H9 (cell line): ENCODE measurements around the gene NADK. TPM values are rescaled to one million over a fixed set of nuclear protein-coding genes. Genes with fewer than 3 reads are reported as not detected.
A peak's percentile ranks its signal among the peaks of the same experiment; 100 is the strongest.

ENCODE experiments used
- DNase-seq: peaks from one replicate; pipeline ENCODE4 v3.0.0-alpha.2; 2017
- H2AFZ ChIP-seq: one replicate; pipeline ENCODE4 v1.6.1; 2013; ENCODE audit warnings: mild to moderate bottlenecking, low read length, control low read depth, moderate library complexity
- H2AK5ac ChIP-seq: 2 replicates; pipeline ENCODE4 v1.6.1; 2013; ENCODE audit warnings: low read length, control low read depth, mixed read lengths; ENCODE audit not compliant: insufficient read length
- H2BK120ac ChIP-seq: one replicate; pipeline ENCODE4 v1.6.1; 2013; ENCODE audit warnings: low read depth, mild to moderate bottlenecking, low read length, control low read depth, inconsistent platforms; ENCODE audit not compliant: poor library complexity, severe bottlenecking
- H2BK12ac ChIP-seq: 2 replicates; pipeline ENCODE4 v1.6.1; 2013; ENCODE audit warnings: low read length, control low read depth, mixed read lengths, low read depth; ENCODE audit not compliant: insufficient read length
- H2BK15ac ChIP-seq: 2 replicates; pipeline ENCODE4 v1.6.1; 2013; ENCODE audit warnings: low read depth, low read length, control low read depth
- H2BK20ac ChIP-seq: one replicate; pipeline ENCODE4 v1.6.1; 2013; ENCODE audit warnings: low read depth, mild to moderate bottlenecking, low read length, control low read depth, inconsistent platforms; ENCODE audit not compliant: poor library complexity, severe bottlenecking
- H2BK5ac ChIP-seq: 2 replicates; pipeline ENCODE4 v1.6.1; 2013; ENCODE audit warnings: low read length, control low read depth, mixed read lengths; ENCODE audit not compliant: insufficient read length
- H3K14ac ChIP-seq: 2 replicates; pipeline ENCODE4 v1.6.1; 2013; ENCODE audit warnings: low read length, control low read depth; ENCODE audit not compliant: insufficient read depth
- H3K18ac ChIP-seq: 2 replicates; pipeline ENCODE4 v1.6.1; 2013; ENCODE audit warnings: low read depth, mild to moderate bottlenecking, mixed read lengths, low read length, control low read depth; ENCODE audit not compliant: insufficient read length
- H3K23ac ChIP-seq: 2 replicates; pipeline ENCODE4 v1.6.1; 2013; ENCODE audit warnings: low read length, control low read depth, mixed read lengths, low read depth; ENCODE audit not compliant: insufficient read length
- H3K23me2 ChIP-seq: 2 replicates; pipeline ENCODE4 v1.6.1; 2013; ENCODE audit warnings: low read depth, mild to moderate bottlenecking, mixed read lengths, low read length, control low read depth; ENCODE audit not compliant: insufficient read length, poor library complexity, severe bottlenecking
- H3K27ac ChIP-seq: 2 replicates; pipeline ENCODE4 v1.5.1; 2013; ENCODE audit warnings: low read length, control low read depth, mixed read lengths, low read depth; ENCODE audit not compliant: insufficient read length
- H3K27me3 ChIP-seq: 2 replicates; pipeline ENCODE4 v1.6.1; 2013; ENCODE audit warnings: low read length, control low read depth, inconsistent platforms; ENCODE audit not compliant: insufficient read depth
- H3K4ac ChIP-seq: 2 replicates; pipeline ENCODE4 v1.6.1; 2013; ENCODE audit warnings: low read depth, mild to moderate bottlenecking, control low read depth, inconsistent platforms, low read length, moderate library complexity
- H3K4me1 ChIP-seq: 2 replicates; pipeline ENCODE4 v1.6.1; 2013; ENCODE audit warnings: low read length, control low read depth, inconsistent platforms; ENCODE audit not compliant: insufficient read depth
- H3K4me2 ChIP-seq: 2 replicates; pipeline ENCODE4 v1.6.1; 2013; ENCODE audit warnings: low read length, control low read depth, mixed read lengths; ENCODE audit not compliant: insufficient read length, insufficient read depth
- H3K56ac ChIP-seq: 2 replicates; pipeline ENCODE4 v1.6.1; 2013; ENCODE audit warnings: low read depth, mild to moderate bottlenecking, mixed read lengths, low read length, control low read depth; ENCODE audit not compliant: insufficient read length
- H3K79me1 ChIP-seq: 2 replicates; pipeline ENCODE4 v1.6.1; 2013; ENCODE audit warnings: low read depth, mild to moderate bottlenecking, moderate library complexity, low read length, control low read depth, inconsistent platforms; ENCODE audit not compliant: insufficient read depth, poor library complexity, severe bottlenecking
- H3K79me2 ChIP-seq: 2 replicates; pipeline ENCODE4 v1.6.1; 2013; ENCODE audit warnings: low read length, control low read depth, inconsistent platforms; ENCODE audit not compliant: insufficient read depth
- H3K9ac ChIP-seq: 2 replicates; pipeline ENCODE4 v1.6.1; 2013; ENCODE audit warnings: low read length, control low read depth, mixed read lengths; ENCODE audit not compliant: insufficient read length; ENCODE audit errors: extremely low read depth
- H3K9me3 ChIP-seq: one replicate; pipeline ENCODE4 v1.6.1; 2013; ENCODE audit warnings: low read depth, low read length, inconsistent platforms; ENCODE audit not compliant: control insufficient read depth
- H3T11ph ChIP-seq: one replicate; pipeline ENCODE4 v1.6.1; 2013; ENCODE audit warnings: mild to moderate bottlenecking, low read length, control low read depth, inconsistent platforms
- H4K20me1 ChIP-seq: one replicate; pipeline ENCODE4 v1.6.1; 2013; ENCODE audit not compliant: control insufficient read depth, insufficient read length, insufficient read depth
- H4K5ac ChIP-seq: 2 replicates; pipeline ENCODE4 v1.6.1; 2013; ENCODE audit warnings: low read depth, mild to moderate bottlenecking, mixed read lengths, low read length, control low read depth; ENCODE audit not compliant: insufficient read length
- H4K8ac ChIP-seq: replicated peaks from 2 replicates; pipeline ENCODE4 v1.6.1; 2013; ENCODE audit warnings: low read length, control low read depth, mixed read lengths, low read depth; ENCODE audit not compliant: insufficient read length
- H4K91ac ChIP-seq: 2 replicates; pipeline ENCODE4 v1.6.1; 2013; ENCODE audit warnings: low read depth, mild to moderate bottlenecking, moderate library complexity, mixed read lengths, low read length, control low read depth; ENCODE audit not compliant: insufficient read length
- H3K27ac Mint-ChIP-seq, 3 experiments: 2 replicates in 2 of 3; 3 replicates in 1 of 3; pipeline ENCODE4 v1.8.0; 2020 to 2021; ENCODE audit warnings: mixed read lengths in 3 of 3, mild to moderate bottlenecking in 1 of 3, moderate library complexity in 1 of 3
- H3K27me3 Mint-ChIP-seq: 2 replicates; pipeline ENCODE4 v1.8.0; 2021; ENCODE audit warnings: low read depth, mild to moderate bottlenecking, moderate library complexity, mixed read lengths
- H3K36me3 Mint-ChIP-seq, 3 experiments: 2 replicates in 2 of 3; 3 replicates in 1 of 3; pipeline ENCODE4 v1.8.0; 2020 to 2021; ENCODE audit warnings: low read depth in 3 of 3, mixed read lengths in 3 of 3; ENCODE audit not compliant: insufficient read depth in 1 of 3
- H3K4me1 Mint-ChIP-seq, 2 experiments: 2 replicates each; pipeline ENCODE4 v1.8.0; 2020; ENCODE audit warnings: mixed read lengths in 2 of 2
- H3K4me3 Mint-ChIP-seq, 2 experiments: 2 replicates in 1 of 2; 3 replicates in 1 of 2; pipeline ENCODE4 v1.8.0; 2020 to 2021; ENCODE audit warnings: mild to moderate bottlenecking in 2 of 2, mixed read lengths in 2 of 2, moderate library complexity in 1 of 2
- H3K9me3 Mint-ChIP-seq, 2 experiments: 2 replicates in 1 of 2; 3 replicates in 1 of 2; pipeline ENCODE4 v1.8.0; 2020; ENCODE audit warnings: mild to moderate bottlenecking in 2 of 2, mixed read lengths in 2 of 2, moderate library complexity in 1 of 2
- CTCF ChIP-seq: fragments of 200-600 bp; sonication (generic); conservative IDR thresholded peaks from 3 replicates; pipeline ENCODE4 v1.8.0; 2021; ENCODE audit warnings: antibody characterized with exemption, mild to moderate bottlenecking
- WGBS: extraction: QIAGEN DNeasy Blood & Tissue Kit; methylation state at CpG from one replicate; pipeline ENCODE4 v1.1.7; 2013; ENCODE audit warnings: missing lambda C conversion rate, low lambda C conversion rate, mixed read lengths; ENCODE audit not compliant: insufficient read length; ENCODE audit errors: extremely low coverage; 5-methylcytosine and 5-hydroxymethylcytosine counted together
- total RNA-seq: library from RNA; stranded (reverse); gene quantifications from 2 replicates; pipeline ENCODE4 v1.2.1, GENCODE V29; 2021

NADK gene
- total RNA-seq, 1 experiment from 2014 or later, result 105 TPM

GRCh38 chr1:1784933-1785332 is 6.7 kb upstream of the NADK start:
- no peak overlapping the region for H4K91ac ChIP-seq
- no peak overlapping the region for H2BK20ac ChIP-seq
- no peak overlapping the region for H3K27ac ChIP-seq
- Mint-ChIP-seq H3K36me3 (peaks cover 35 to 53% (median 49%) of the 10 kb centered on the region in 3 experiments; a peak in 6 of 7 replicates), H3K27ac (peak overlapping the region in 1 of 3 experiments; percentile 86; a peak in 1 of 7 replicates), H3K4me3 (no peak overlapping the region), H3K4me1 (peaks cover 25 to 35% of the 10 kb centered on the region in 2 experiments), H3K27me3 (no peaks in the 10 kb centered on the region; the same call in 1 of the 2 replicates), H3K9me3 (no peaks in the 10 kb centered on the region; a peak in 1 of 5 replicates)
- TF ChIP-seq CTCF, result no peak
- H3K4ac ChIP-seq, result no peak overlapping the region
- peaks cover 9% of the 10 kb centered on the region for H3K23me2 ChIP-seq
- H2AFZ ChIP-seq, result no peak overlapping the region
- H2BK12ac ChIP-seq, result no peak overlapping the region
- H3K4me2 ChIP-seq, result no peak overlapping the region
- no peak overlapping the region for H2AK5ac ChIP-seq
- no peak overlapping the region for H2BK15ac ChIP-seq
- no peak overlapping the region for H3T11ph ChIP-seq
- WGBS, result no CpG with 5 or more reads among the region's 13 CpGs
- H3K23ac ChIP-seq, result no peak overlapping the region
- H3K14ac ChIP-seq, result no peak overlapping the region
- no peak for DNase-seq
- H2BK5ac ChIP-seq, result no peak overlapping the region
- H3K18ac ChIP-seq, result no peak overlapping the region
- no peak overlapping the region for H4K5ac ChIP-seq
- no peak overlapping the region for H3K9ac ChIP-seq
- H3K9me3 ChIP-seq, result no peaks in the 10 kb centered on the region
- peaks cover 3% of the 10 kb centered on the region for H3K79me1 ChIP-seq
- no peaks in the 10 kb centered on the region for H4K20me1 ChIP-seq
- no peak overlapping the region for H2BK120ac ChIP-seq
- H3K56ac ChIP-seq, result no peak overlapping the region
- no peaks in the 10 kb centered on the region for H3K27me3 ChIP-seq
- peaks cover 13% of the 10 kb centered on the region; the same call in 1 of the 2 replicates for H3K4me1 ChIP-seq
- no peak overlapping the region for H4K8ac ChIP-seq
- H3K79me2 ChIP-seq, result no peaks in the 10 kb centered on the region
